KOPT-K1 (cell line): ENCODE data around the gene DDR1.

Source experiments
- H3K27ac ChIP-seq: fragments of 200-600 bp; sonication (generic); 2 replicates; pipeline ENCODE4 v1.5.1; 2016; ENCODE audit warnings: antibody characterized with exemption, mild to moderate bottlenecking, low read depth, low read length; ENCODE audit not compliant: poor library complexity, severe bottlenecking
- H3K36me3 ChIP-seq: fragments of 200-600 bp; sonication (generic); 2 replicates; pipeline ENCODE4 v1.5.1; 2017; ENCODE audit warnings: antibody characterized with exemption, mild to moderate bottlenecking, low read length, moderate library complexity; ENCODE audit not compliant: insufficient read depth
- H3K9me3 ChIP-seq: fragments of 200-600 bp; sonication (generic); 2 replicates; pipeline ENCODE4 v1.5.1; 2017; ENCODE audit warnings: antibody characterized with exemption, low read length, mild to moderate bottlenecking; ENCODE audit not compliant: insufficient read depth, poor library complexity, severe bottlenecking

Gene DDR1

DNA sequence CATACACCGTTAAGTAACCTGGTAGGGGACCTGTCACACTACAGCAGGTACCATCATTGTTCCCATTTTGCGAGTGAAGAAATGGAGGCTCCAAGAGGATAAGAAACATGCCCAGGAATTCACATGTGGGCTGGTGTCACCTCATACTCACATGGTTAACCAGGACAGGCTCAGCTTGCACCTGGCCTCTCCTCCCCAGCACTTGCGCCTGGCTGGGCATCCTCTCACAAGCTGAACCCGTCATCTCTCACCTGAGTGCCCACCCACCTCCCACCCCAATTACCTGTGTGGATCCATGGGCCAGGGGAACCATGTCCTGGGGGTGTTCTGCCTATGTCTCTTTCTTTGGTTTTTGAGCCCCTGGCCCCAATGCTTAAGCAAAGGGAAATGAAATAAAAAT, 46.2 kb downstream of the DDR1 start:
- Histone ChIP-seq H3K9me3 (peaks cover 8% of the 10 kb centered on the region), H3K36me3 (peaks cover 34% of the 10 kb centered on the region), H3K27ac (no peak overlapping the region)

DNA sequence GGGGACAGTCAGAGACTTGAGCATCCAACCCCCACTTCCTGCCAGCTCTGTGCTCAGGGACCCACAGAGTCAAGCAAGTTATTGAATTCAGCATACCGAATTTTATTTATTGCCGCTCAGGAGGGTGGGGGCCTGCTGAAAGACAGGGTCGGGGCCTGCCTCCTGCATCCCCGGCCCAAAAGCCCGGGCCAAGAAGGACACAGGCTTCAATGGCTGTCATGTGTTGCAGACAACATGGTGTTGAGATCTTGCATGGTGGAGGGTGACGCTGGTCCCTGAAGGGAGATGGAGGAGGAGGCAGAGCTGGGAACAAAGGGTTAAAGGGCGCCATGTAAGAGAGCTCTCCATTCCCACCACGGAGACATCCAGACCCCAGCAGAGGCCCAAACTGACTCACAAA, 47.0 kb downstream of the DDR1 start:
- no peak overlapping the region for H3K27ac ChIP-seq
- H3K36me3 ChIP-seq, result peaks cover 27% of the 10 kb centered on the region
- H3K9me3 ChIP-seq, result peaks cover 8% of the 10 kb centered on the region

DNA sequence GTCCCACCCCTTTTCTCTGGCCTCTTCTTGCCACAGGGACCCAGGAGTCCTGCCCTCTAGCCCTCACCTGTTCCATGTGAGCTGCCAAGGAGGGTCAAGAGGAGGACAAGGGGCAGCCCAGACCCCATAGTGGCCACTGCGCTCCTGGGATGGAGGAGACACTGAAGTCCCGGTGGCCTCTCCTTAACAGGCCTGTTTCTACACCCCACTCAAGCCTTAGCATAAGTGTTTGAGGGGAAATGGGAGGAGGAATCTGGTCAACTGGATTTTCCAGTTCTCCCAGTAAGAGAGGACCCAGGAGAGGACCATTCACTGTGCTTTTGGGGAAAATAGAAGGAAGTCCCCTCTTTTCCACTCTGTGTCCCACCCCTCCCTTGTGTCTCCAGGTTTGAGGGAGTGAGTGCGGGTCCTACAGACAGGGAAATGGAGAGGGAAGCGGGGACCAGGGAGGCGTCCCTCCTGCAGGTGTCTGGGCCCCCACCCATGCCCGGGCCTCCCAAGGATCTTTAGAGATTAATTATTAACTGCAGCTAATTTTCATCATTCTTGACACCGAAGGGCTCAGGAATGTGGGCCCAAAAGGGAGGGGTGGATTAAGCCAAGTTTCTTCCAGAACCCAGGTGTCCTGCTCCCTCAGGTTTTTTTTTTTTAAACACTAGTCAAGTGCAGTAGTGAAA, 47.8 kb downstream of the DDR1 start, which contains the start of gene SFTA2:
SFTA2 (minus strand) TSS at position 202 of the 677 bp plus-strand sequence; CDS start at position 128, 74 bp downstream.
- Histone ChIP-seq H3K9me3 (peaks cover 8% of the 10 kb centered on the region), H3K27ac (no peak within 1 kb of the TSS), H3K36me3 (peaks cover 18% of the 10 kb centered on the region)

DNA sequence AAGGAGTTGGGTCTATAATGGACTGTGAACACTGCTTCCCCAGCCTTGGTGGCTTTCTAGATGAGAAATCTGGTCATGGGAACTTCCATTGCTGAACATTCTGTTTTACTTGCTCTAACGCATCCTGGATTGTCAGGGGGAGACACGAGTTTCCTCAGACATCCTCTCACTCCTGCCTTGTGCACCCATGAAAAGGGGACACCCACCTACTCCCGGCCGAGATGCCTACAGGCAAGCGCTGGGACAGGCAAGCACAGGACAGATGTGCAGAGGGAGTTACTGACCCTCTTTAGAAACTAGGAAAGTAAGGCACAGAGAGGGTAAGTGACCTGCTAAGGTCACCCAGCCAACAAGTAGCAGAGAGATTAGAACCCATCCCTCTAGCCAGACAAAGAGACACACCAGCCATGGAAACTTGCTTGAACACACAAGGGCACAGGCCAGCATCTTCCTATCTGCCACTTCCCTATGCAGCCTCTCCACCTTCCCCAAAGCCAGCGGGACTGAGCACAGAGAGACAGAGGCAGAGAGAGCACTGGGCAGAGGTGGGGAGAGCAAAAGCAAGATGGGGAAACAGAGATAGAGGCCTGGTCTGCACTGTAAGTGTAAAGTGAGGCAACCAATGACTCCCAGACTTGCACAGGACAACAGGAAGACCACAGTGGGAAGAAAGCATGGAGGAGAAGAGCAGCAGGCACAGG, 48.5 kb downstream of the DDR1 start:
- H3K27ac ChIP-seq, result no peak overlapping the region
- peaks cover 11% of the 10 kb centered on the region; the same call in 1 of the 2 replicates for H3K36me3 ChIP-seq
- peaks cover 8% of the 10 kb centered on the region for H3K9me3 ChIP-seq

DNA sequence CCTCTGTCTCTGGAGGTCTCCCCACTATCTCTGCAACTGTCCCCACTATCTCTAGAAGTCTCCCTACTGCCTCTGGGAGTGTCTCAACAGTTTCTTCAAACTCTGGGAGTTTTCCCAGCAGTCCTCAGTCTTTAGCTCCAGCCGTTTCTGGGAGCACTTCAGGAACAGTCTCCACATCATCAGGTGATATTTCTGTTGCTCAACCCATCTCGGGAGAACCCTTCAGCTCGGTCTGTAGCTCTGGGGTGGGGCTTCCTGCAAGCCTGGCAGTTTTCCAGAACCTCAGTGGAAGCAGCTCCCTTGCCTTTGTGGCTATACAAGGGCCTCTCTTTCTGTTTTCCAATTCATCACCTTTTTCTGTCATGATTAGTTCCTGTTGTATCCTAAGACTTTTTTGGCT, 50.7 kb downstream of the DDR1 start:
- H3K9me3 ChIP-seq, result no peaks in the 10 kb centered on the region
- no peak overlapping the region for H3K27ac ChIP-seq
- H3K36me3 ChIP-seq, result no peaks in the 10 kb centered on the region

DNA sequence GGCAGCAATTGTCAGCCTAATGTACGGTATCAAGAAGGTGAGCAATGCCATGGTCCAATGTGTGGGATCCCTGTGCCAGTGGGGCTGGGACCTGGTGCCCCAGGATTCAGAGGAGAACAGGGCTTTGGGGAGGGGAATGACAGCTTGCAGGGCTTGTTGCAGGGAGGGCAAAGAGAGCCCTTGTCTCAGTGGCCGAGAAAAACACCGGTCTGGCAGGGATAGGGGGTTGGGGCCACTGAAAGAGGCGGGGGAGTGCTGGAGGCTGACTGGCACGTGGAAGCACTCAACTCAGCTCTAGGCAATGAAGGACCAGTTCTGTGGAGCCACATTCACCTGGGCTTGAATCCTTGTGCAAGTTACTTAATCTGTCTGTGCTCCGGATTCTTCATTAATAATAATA, 52.9 kb downstream of the DDR1 start:
- Histone ChIP-seq H3K9me3 (no peaks in the 10 kb centered on the region), H3K27ac (no peak overlapping the region), H3K36me3 (no peaks in the 10 kb centered on the region)

DNA sequence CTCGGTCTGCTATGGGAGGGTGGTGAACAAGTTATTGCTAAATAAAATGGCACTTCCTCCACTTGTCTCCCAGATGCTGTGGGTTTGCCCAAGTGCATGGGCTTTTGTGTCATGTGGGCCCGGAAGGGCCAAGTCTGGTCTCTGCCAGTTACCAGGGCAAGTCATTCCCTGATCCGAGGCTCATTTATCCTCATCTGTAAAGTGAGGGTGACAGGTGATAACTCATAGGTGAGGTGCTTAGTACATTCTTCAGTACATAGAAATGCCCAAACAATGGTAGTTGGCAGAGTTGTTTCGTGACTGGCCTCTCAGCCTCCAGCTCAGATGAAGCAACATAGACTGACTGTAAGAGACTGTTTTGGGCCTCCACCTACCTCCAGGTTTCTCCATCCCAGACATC, 54.4 kb downstream of the DDR1 start:
- Histone ChIP-seq H3K27ac (no peak overlapping the region), H3K9me3 (peaks cover 10% of the 10 kb centered on the region), H3K36me3 (no peaks in the 10 kb centered on the region)

DNA sequence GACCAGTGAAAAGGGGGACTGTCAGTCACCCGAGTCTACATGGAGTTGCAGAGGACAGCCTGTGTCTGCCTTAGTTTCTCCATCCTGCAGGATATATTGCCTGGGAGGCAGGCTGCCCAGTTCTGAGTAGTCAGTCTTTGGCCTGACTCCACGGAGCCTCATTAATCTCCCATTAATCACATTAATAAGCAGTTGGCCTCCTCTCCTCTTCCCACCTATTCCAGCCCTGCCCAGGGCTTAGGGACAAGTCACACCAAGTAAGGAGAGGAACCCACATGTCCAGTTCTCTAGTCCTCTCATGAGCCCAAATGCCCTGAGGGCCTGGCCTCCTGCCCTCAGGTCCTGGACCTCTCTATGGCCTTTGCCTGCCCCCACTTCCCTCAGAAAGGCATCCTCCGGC, 55.2 kb downstream of the DDR1 start:
- Histone ChIP-seq H3K9me3 (peaks cover 10% of the 10 kb centered on the region), H3K27ac (no peak overlapping the region), H3K36me3 (no peaks in the 10 kb centered on the region)

DNA sequence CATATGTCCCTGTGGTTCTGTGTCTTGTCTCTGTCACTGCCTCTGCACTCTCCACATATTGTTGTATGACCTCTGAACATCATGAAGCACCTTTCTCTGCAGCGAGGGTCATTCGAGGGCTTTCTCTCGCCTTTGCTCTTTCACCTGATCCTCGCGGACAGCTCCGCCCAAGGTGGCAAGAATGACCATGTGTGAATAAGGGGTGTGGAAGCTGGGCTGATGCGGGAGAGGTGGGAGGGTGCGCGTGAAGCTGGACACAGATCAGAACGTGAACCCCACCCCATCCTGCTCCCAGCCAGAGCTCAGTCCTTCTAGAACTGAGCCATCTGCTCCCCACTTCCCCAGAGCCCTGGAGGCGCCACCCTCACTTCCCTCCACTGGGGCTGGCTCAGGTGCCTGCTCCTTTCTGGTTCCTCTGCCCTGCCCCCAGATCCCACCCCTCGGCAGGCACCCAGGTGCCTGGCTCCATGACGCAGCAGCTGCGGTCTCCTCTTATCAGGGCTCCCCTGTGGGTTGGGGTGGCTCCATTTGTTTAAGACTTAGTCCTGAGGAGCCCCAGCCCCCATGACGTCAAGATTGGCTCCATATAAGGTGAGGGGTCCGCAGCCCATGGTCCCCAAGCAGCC, 56.2 kb downstream of the DDR1 start, which contains the start of gene MUCL3:
MUCL3 (plus strand) TSS at position 613 of the 626 bp plus-strand sequence. CDS start 27 bp downstream, outside the sequence.
- Histone ChIP-seq H3K27ac (no peak within 1 kb of the TSS), H3K36me3 (no peaks in the 10 kb centered on the region), H3K9me3 (peaks cover 10% of the 10 kb centered on the region)

DNA sequence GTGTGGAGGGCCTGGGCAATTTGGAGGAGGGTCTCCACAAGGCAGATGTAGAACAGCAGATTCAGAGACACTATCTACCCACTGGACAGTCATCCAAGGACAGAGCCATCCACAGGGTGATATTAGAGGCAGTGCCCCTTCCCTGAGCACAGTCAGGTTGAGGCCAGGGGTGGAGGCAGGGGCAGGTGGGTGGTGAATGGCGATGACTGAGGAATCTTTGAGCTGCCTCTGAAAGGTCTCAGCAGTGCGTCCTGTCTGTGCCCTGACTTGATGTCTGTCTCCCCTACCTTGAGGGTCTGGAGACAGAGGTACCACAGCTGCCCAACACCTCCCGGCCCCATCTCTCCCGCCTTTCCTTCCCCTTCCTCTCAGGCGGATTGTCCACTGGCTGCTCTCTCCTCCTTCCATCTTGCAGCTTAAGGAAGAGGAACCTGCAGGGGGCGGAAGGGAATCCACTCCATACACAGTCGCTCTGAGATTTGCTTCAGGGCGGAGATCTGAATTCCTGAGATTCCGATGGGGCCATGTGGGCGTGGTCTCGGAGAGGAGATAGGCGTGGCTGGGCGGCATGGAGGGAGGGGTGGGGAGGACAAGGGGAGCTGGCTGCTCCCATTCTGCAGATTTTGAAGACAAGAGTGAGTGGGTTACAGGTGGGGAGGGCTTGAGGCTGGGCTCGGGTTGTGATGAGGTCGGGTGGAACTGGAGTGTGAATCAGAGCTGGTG, 58.2 kb downstream of the DDR1 start:
- H3K36me3 ChIP-seq, result no peaks in the 10 kb centered on the region
- H3K27ac ChIP-seq, result no peak overlapping the region

DNA sequence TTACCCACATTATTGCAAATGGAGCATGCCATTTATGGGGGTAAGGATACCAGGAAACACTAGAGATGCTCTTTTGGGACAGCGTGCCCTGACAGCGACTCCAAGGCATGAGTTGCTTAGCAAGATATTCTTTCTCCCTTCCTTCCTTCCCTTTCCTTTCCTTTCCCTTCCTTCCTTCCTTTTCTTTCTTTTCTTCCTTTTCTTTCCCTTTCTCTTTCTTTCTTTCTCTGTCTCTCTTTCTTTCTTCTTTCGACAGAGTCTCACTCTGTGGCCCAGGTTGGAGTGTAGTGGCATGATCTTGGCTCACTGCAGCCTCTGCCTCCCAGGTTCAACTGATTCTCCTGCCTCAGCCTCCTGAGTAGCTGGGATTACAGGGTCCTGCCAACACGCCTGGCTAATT, 59.7 kb downstream of the DDR1 start:
- Histone ChIP-seq H3K36me3 (no peaks in the 10 kb centered on the region), H3K9me3 (peaks cover 10% of the 10 kb centered on the region), H3K27ac (no peak overlapping the region)

More for the DNA sequence above, 58.2 kb downstream of the DDR1 start:
- peaks cover 10% of the 10 kb centered on the region for H3K9me3 ChIP-seq

DNA sequence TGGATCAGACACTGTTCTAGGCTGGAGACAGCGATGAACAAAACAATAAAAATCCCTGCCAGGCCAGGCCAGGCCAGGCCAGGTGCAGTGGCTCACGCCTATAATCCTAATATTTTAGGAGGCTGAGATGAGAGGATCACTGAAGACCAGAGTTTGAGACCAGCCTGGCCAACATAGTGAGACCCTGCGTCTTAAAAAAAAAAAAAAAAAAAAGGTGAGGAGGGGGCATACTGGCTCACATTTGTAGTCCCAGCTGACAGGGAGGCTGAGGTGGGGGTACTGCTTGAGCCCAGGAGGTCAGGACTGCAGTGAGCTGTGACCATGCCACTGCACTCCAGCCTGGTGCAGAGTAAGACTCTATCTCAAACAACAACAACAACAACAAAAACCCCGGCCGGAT, 61.0 kb downstream of the DDR1 start:
- Histone ChIP-seq H3K27ac (no peak overlapping the region), H3K9me3 (peaks cover 10% of the 10 kb centered on the region), H3K36me3 (no peaks in the 10 kb centered on the region)

DNA sequence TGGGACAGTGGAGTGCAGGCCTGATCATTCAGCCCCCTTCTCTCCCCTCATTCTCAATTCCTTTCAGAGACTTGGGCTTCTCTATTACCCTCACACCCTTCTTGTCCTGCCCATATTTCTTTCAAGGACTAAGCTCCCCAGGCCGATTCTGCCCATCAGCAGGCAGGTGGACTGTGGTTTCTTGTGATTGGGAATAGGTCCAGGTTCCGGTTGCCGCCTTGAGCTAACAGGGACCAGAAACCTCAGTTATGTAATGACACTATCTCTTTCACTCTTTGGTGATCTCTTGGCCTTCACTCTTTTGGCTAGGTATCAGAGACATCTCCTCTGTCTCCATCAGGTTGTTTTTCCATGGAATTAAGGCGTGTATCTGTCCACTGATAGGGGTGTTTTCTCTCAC, 62.9 kb downstream of the DDR1 start:
- Histone ChIP-seq H3K27ac (no peak overlapping the region), H3K36me3 (no peaks in the 10 kb centered on the region)

DNA sequence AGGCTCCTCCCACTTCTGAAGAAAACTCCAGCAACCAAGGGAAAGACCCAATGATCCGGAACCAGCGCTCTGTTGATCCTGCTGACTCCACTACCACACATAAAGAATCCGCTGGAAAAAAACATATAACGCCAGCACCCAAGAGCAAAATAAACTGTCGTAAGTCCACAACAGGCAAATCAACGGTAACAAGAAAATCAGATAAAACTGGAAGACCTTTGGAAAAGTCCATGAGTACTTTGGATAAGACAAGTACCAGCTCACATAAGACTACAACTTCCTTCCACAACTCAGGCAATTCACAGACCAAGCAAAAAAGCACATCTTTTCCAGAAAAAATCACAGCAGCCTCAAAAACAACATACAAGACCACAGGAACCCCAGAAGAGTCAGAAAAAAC, 64.5 kb downstream of the DDR1 start:
- Histone ChIP-seq H3K27ac (no peak overlapping the region), H3K9me3 (no peaks in the 10 kb centered on the region), H3K36me3 (no peaks in the 10 kb centered on the region)

More for the DNA sequence above, 62.9 kb downstream of the DDR1 start:
- peaks cover 10% of the 10 kb centered on the region for H3K9me3 ChIP-seq
